HL-60 (cell line): ENCODE measurements around the gene KLHL26.

Source experiments
- GABPA ChIP-seq: IDR thresholded peaks from 2 replicates; pipeline ENCODE4 v1.6.1; 2012; ENCODE audit warnings: low read depth
- POLR2AphosphoS5 ChIP-seq: IDR thresholded peaks from 2 replicates; pipeline ENCODE4 v1.6.1; 2012; ENCODE audit warnings: low read depth
- TF ChIP-seq, protein P1 (sequence below): IDR thresholded peaks from one replicate; pipeline ENCODE4 v1.5.1; 2011; ENCODE audit warnings: low read length, control low read depth, inconsistent platforms; ENCODE audit not compliant: insufficient read depth

DNA sequence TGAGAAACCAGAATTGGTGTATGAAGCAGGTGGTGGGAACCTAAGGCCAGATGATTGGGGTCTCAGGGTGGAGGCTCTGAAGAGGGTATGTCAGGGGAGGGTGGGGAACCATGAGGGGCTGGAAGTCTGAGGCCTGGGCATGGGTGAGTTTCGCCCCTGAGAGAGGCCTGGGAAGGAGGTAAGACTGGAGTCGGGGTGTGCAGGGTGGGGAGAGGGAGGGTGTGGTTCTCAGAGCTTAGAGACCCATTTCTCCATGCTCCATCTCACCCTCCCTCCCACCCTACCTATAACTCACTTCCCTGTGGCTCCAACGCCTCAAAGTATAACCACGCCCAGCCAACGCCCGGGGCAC is 1.0 kb upstream of the KLHL26 start:
- TF ChIP-seq, protein P1, sequence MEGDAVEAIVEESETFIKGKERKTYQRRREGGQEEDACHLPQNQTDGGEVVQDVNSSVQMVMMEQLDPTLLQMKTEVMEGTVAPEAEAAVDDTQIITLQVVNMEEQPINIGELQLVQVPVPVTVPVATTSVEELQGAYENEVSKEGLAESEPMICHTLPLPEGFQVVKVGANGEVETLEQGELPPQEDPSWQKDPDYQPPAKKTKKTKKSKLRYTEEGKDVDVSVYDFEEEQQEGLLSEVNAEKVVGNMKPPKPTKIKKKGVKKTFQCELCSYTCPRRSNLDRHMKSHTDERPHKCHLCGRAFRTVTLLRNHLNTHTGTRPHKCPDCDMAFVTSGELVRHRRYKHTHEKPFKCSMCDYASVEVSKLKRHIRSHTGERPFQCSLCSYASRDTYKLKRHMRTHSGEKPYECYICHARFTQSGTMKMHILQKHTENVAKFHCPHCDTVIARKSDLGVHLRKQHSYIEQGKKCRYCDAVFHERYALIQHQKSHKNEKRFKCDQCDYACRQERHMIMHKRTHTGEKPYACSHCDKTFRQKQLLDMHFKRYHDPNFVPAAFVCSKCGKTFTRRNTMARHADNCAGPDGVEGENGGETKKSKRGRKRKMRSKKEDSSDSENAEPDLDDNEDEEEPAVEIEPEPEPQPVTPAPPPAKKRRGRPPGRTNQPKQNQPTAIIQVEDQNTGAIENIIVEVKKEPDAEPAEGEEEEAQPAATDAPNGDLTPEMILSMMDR = no peak
- TF ChIP-seq GABPA = no peak
- TF ChIP-seq POLR2AphosphoS5 = no peak
